GM23338 (cell line): Measurements from ENCODE around the gene UBE2G1. TPM values are rescaled to one million over a fixed set of nuclear protein-coding genes. Genes with fewer than 3 reads are reported as not detected.

Experiments
- ATAC-seq: fragments of 200-7000 bp; cut with Tn5 transposase; 3 replicates; pipeline ENCODE4 v1.9.1; 2020
- DNase-seq: peaks from one replicate; pipeline ENCODE4 v3.0.0-alpha.2; 2015; ENCODE audit warnings: low spot score
- H2AFZ ChIP-seq: fragments of 200-600 bp; sonication (generic); 2 replicates; pipeline ENCODE4 v1.8.0; 2016; ENCODE audit warnings: antibody characterized with exemption, mild to moderate bottlenecking, moderate library complexity
- H3F3A ChIP-seq: fragments of 200-600 bp; sonication (generic); replicated peaks from 2 replicates; pipeline ENCODE4 v1.8.0; 2017; ENCODE audit warnings: antibody characterized with exemption, mixed run types, low read depth
- H3K27ac ChIP-seq: fragments of 200-600 bp; sonication (generic); 2 replicates; pipeline ENCODE4 v1.6.1; 2016; ENCODE audit warnings: low read depth
- H3K27me3 ChIP-seq: fragments of 200-600 bp; sonication (generic); 2 replicates; pipeline ENCODE4 v1.8.0; 2016; ENCODE audit warnings: mild to moderate bottlenecking, mixed run types, moderate library complexity; ENCODE audit not compliant: insufficient read depth
- H3K36me3 ChIP-seq: fragments of 200-600 bp; sonication (generic); 2 replicates; pipeline ENCODE4 v1.8.0; 2016; ENCODE audit warnings: mild to moderate bottlenecking; ENCODE audit not compliant: insufficient read depth
- H3K4me1 ChIP-seq: fragments of 200-600 bp; sonication (generic); 2 replicates; pipeline ENCODE4 v1.8.0; 2016; ENCODE audit warnings: mild to moderate bottlenecking, moderate library complexity; ENCODE audit not compliant: insufficient read depth
- H3K4me2 ChIP-seq: fragments of 200-600 bp; sonication (generic); 2 replicates; pipeline ENCODE4 v1.7.1; 2017; ENCODE audit warnings: mixed run types
- H3K4me3 ChIP-seq: fragments of 200-600 bp; sonication (generic); 2 replicates; pipeline ENCODE4 v1.6.1; 2016; ENCODE audit warnings: mixed run types
- H3K79me2 ChIP-seq: fragments of 200-600 bp; sonication (generic); replicated peaks from 2 replicates; pipeline ENCODE4 v1.8.0; 2017; ENCODE audit warnings: mild to moderate bottlenecking; ENCODE audit not compliant: insufficient read depth
- H3K9me2 ChIP-seq: fragments of 200-600 bp; sonication (generic); 2 replicates; pipeline ENCODE4 v1.8.0; 2017; ENCODE audit not compliant: insufficient read depth
- H4K20me1 ChIP-seq: fragments of 200-600 bp; sonication (generic); replicated peaks from 2 replicates; pipeline ENCODE4 v1.8.0; 2017; ENCODE audit warnings: mild to moderate bottlenecking; ENCODE audit not compliant: insufficient read depth
- H3K27ac Mint-ChIP-seq: 2 replicates; pipeline ENCODE4 v1.8.0; 2020; ENCODE audit warnings: inconsistent platforms, mild to moderate bottlenecking, moderate library complexity, mixed read lengths
- H3K27me3 Mint-ChIP-seq: 3 replicates; pipeline ENCODE4 v1.8.0; 2022; ENCODE audit warnings: low read depth, mild to moderate bottlenecking, moderate library complexity, mixed read lengths, inconsistent platforms; ENCODE audit not compliant: insufficient read depth, poor library complexity
- H3K36me3 Mint-ChIP-seq: 3 replicates; pipeline ENCODE4 v1.8.0; 2021; ENCODE audit warnings: low read depth, mild to moderate bottlenecking, inconsistent platforms, moderate library complexity, mixed read lengths
- H3K4me1 Mint-ChIP-seq: 3 replicates; pipeline ENCODE4 v1.8.0; 2020; ENCODE audit warnings: mild to moderate bottlenecking, inconsistent platforms, mixed read lengths
- H3K4me3 Mint-ChIP-seq: 3 replicates; pipeline ENCODE4 v1.8.0; 2021; ENCODE audit warnings: moderate library complexity, mild to moderate bottlenecking, inconsistent platforms, mixed read lengths
- H3K9me3 Mint-ChIP-seq: 3 replicates; pipeline ENCODE4 v1.8.0; 2020; ENCODE audit warnings: moderate library complexity, mild to moderate bottlenecking, inconsistent platforms, mixed read lengths
- JUNB ChIP-seq: IDR thresholded peaks from one replicate; pipeline ENCODE4 v1.6.1; 2016; ENCODE audit warnings: antibody characterized with exemption; ENCODE audit not compliant: unreplicated experiment
- POLR2AphosphoS5 ChIP-seq: IDR thresholded peaks from 2 replicates; pipeline ENCODE4 v1.6.1; 2016; ENCODE audit warnings: antibody characterized with exemption, low read depth
- polyA plus RNA-seq: library from polyadenylated mRNA; unstranded; fragments of >200 nt; fragmentation: Nextera tagmentation; extraction: Ambion mirVana; gene quantifications from 2 replicates; pipeline ENCODE4 v1.2.1, GENCODE V29; 2016
- total RNA-seq: library from RNA; depleted of rRNA; stranded (reverse); fragments of >200 nt; shearing (Covaris generic); gene quantifications from 2 replicates; pipeline ENCODE4 v1.2.3, GENCODE V29; 2014
- TF ChIP-seq, protein P1 (sequence below): fragments of 250-450 bp; sonication (Bioruptor Pico); IDR thresholded peaks from 2 replicates; pipeline ENCODE4 v1.5.0; 2020; ENCODE audit warnings: mild to moderate bottlenecking, moderate library complexity
- TF ChIP-seq, protein P2 (sequence below): IDR thresholded peaks from 2 replicates; pipeline ENCODE4 v1.6.1; 2016; ENCODE audit warnings: antibody characterized with exemption

UBE2G1 gene
- total and polyA plus RNA-seq, 2 experiments from 2014 or later: 71.9 to 145 TPM

DNA sequence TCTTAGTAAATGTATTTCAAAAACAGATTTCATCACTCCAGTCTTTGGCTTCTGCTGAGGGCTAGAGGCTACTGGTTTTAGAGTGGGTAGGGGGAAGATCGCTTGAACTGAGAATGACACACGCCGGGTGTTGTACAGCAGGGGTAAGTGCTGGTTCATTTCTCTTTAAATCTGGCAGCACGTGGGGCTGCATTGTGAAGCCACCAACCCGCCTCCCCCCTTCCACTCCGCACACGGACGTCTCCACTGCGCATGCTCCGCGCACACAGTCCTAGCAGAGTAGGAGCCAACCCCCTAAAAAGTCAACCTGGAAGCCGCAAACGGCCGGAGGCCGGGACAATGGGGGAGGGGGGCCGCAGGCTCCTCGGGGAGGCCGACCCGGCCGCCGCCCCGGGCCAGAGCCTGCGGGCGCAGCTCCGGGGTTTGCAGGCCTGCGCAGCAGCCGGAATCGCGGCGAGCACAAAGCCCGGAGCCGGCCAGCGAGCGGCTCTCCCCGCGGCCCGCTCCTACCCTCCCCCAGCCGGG lies 1.3 kb downstream of the UBE2G1 start:
- Mint-ChIP-seq H3K36me3 (peaks cover 36% of the 10 kb centered on the region), H3K4me3 (peak overlapping the region; percentile 93), H3K4me1 (peaks cover 18% of the 10 kb centered on the region), H3K27me3 (peaks cover 2% of the 10 kb centered on the region), H3K9me3 (0 out of 3 replicates have a peak, but pooled peaks cover 9% of the 10 kb centered on the region), H3K27ac (peak overlapping the region; percentile 90)
- DNase-seq (peak; percentile 94), ATAC-seq (peak; percentile 57)
- H3K27ac ChIP-seq: peak overlapping the region; percentile 95
- H4K20me1 ChIP-seq: peaks cover 29% of the 10 kb centered on the region
- no peaks in the 10 kb centered on the region for H3K9me2 ChIP-seq
- no peaks in the 10 kb centered on the region for H3K27me3 ChIP-seq
- no peak overlapping the region for H2AFZ ChIP-seq
- peaks cover 62% of the 10 kb centered on the region for H3K79me2 ChIP-seq
- peak; percentile 56 for TF ChIP-seq POLR2AphosphoS5
- TF ChIP-seq, protein P1, sequence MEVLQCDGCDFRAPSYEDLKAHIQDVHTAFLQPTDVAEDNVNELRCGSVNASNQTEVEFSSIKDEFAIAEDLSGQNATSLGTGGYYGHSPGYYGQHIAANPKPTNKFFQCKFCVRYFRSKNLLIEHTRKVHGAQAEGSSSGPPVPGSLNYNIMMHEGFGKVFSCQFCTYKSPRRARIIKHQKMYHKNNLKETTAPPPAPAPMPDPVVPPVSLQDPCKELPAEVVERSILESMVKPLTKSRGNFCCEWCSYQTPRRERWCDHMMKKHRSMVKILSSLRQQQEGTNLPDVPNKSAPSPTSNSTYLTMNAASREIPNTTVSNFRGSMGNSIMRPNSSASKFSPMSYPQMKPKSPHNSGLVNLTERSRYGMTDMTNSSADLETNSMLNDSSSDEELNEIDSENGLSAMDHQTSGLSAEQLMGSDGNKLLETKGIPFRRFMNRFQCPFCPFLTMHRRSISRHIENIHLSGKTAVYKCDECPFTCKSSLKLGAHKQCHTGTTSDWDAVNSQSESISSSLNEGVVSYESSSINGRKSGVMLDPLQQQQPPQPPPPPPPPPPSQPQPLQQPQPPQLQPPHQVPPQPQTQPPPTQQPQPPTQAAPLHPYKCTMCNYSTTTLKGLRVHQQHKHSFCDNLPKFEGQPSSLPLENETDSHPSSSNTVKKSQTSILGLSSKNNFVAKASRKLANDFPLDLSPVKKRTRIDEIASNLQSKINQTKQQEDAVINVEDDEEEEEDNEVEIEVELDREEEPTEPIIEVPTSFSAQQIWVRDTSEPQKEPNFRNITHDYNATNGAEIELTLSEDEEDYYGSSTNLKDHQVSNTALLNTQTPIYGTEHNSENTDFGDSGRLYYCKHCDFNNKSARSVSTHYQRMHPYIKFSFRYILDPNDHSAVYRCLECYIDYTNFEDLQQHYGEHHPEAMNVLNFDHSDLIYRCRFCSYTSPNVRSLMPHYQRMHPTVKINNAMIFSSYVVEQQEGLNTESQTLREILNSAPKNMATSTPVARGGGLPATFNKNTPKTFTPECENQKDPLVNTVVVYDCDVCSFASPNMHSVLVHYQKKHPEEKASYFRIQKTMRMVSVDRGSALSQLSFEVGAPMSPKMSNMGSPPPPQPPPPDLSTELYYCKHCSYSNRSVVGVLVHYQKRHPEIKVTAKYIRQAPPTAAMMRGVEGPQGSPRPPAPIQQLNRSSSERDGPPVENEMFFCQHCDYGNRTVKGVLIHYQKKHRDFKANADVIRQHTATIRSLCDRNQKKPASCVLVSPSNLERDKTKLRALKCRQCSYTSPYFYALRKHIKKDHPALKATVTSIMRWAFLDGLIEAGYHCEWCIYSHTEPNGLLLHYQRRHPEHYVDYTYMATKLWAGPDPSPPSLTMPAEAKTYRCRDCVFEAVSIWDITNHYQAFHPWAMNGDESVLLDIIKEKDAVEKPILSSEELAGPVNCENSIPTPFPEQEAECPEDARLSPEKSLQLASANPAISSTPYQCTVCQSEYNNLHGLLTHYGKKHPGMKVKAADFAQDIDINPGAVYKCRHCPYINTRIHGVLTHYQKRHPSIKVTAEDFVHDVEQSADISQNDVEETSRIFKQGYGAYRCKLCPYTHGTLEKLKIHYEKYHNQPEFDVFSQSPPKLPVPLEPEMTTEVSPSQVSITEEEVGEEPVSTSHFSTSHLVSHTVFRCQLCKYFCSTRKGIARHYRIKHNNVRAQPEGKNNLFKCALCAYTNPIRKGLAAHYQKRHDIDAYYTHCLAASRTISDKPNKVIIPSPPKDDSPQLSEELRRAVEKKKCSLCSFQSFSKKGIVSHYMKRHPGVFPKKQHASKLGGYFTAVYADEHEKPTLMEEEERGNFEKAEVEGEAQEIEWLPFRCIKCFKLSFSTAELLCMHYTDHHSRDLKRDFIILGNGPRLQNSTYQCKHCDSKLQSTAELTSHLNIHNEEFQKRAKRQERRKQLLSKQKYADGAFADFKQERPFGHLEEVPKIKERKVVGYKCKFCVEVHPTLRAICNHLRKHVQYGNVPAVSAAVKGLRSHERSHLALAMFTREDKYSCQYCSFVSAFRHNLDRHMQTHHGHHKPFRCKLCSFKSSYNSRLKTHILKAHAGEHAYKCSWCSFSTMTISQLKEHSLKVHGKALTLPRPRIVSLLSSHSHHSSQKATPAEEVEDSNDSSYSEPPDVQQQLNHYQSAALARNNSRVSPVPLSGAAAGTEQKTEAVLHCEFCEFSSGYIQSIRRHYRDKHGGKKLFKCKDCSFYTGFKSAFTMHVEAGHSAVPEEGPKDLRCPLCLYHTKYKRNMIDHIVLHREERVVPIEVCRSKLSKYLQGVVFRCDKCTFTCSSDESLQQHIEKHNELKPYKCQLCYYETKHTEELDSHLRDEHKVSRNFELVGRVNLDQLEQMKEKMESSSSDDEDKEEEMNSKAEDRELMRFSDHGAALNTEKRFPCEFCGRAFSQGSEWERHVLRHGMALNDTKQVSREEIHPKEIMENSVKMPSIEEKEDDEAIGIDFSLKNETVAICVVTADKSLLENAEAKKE (CRISPR knock-in tag): no peak
- TF ChIP-seq, protein P2, sequence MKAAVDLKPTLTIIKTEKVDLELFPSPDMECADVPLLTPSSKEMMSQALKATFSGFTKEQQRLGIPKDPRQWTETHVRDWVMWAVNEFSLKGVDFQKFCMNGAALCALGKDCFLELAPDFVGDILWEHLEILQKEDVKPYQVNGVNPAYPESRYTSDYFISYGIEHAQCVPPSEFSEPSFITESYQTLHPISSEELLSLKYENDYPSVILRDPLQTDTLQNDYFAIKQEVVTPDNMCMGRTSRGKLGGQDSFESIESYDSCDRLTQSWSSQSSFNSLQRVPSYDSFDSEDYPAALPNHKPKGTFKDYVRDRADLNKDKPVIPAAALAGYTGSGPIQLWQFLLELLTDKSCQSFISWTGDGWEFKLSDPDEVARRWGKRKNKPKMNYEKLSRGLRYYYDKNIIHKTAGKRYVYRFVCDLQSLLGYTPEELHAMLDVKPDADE: no peak
- no peaks in the 10 kb centered on the region for H3F3A ChIP-seq
- peak overlapping the region; percentile 85 for H3K4me2 ChIP-seq
- H3K36me3 ChIP-seq: no peaks in the 10 kb centered on the region
- peaks cover 13% of the 10 kb centered on the region for H3K4me1 ChIP-seq
- peak overlapping the region; percentile 93 for H3K4me3 ChIP-seq

DNA sequence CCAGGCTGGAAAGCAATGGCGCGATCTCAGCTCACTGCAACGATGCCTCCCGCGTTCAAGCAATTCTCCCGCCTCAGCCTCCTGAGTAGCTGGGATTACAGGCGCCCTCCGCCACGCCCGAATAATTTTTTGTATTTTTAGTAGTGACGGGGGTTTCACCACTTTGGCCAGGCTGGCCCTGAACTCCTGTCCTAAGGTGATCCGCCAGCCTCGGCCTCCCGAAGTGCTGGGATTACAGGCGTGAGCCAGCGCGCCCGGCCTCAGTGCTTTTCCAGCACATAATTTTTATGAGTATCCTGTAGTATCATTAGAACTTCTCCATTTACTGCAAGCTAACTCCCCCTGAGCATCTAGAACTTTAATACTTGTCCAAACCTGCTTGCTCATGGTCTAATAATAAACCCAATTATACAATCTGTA lies 1.8 kb downstream of the UBE2G1 start:
- no peak for DNase-seq
- no peak for ATAC-seq
- Histone ChIP-seq H3K27ac (peak overlapping the region; percentile 95), H3K36me3 (no peaks in the 10 kb centered on the region), H3F3A (no peaks in the 10 kb centered on the region), H3K4me3 (peak overlapping the region; percentile 93), H4K20me1 (peaks cover 34% of the 10 kb centered on the region), H3K27me3 (no peaks in the 10 kb centered on the region), H2AFZ (no peak overlapping the region), H3K79me2 (peaks cover 67% of the 10 kb centered on the region), H3K4me2 (peak overlapping the region; percentile 85), H3K9me2 (no peaks in the 10 kb centered on the region), H3K4me1 (peaks cover 16% of the 10 kb centered on the region)
- H3K27me3 Mint-ChIP-seq: peaks cover 2% of the 10 kb centered on the region
- 0 out of 3 replicates have a peak, but pooled peaks cover 9% of the 10 kb centered on the region for H3K9me3 Mint-ChIP-seq
- H3K4me1 Mint-ChIP-seq: peaks cover 22% of the 10 kb centered on the region
- H3K4me3 Mint-ChIP-seq: peak overlapping the region; percentile 93
- H3K36me3 Mint-ChIP-seq: peaks cover 37% of the 10 kb centered on the region
- H3K27ac Mint-ChIP-seq: peak overlapping the region; percentile 90
- TF ChIP-seq JUNB: no peak
- TF ChIP-seq, protein P1 (CRISPR knock-in tag): no peak
